K562 (cell line): Measurements from ENCODE around the gene DNAJC9. TPM values are rescaled to one million over a fixed set of nuclear protein-coding genes. Genes with fewer than 3 reads are reported as not detected.

ENCODE experiments used
- BCL6 ChIP-seq: fragments of 250-450 bp; sonication (Bioruptor Pico); IDR thresholded peaks from 2 replicates; pipeline ENCODE4 v1.4.0; 2020
- CHAMP1 ChIP-seq: fragments of 450-650 bp; IDR thresholded peaks from 2 replicates; pipeline ENCODE4 v1.6.1; 2016; ENCODE audit warnings: mild to moderate bottlenecking
- CTBP1 ChIP-seq: fragments of 450-650 bp; IDR thresholded peaks from 2 replicates; pipeline ENCODE4 v1.6.1; 2016; ENCODE audit warnings: borderline replicate concordance
- ELK3 ChIP-seq: fragments of 450-650 bp; formaldehyde crosslinking; IDR thresholded peaks from 2 replicates; pipeline ENCODE4 v1.4.0; 2020; ENCODE audit warnings: mild to moderate bottlenecking
- FIP1L1 ChIP-seq: fragments of 200-400 bp; formaldehyde crosslinking; IDR thresholded peaks from 2 replicates; pipeline ENCODE4 v1.6.1; 2018; ENCODE audit warnings: mild to moderate bottlenecking, low read depth, low read length; ENCODE audit not compliant: poor library complexity, severe bottlenecking
- RBBP5 ChIP-seq: fragments of 200-600 bp; sonication (generic); IDR thresholded peaks from 2 replicates; pipeline ENCODE4 v1.6.1; 2012; ENCODE audit warnings: borderline replicate concordance, mild to moderate bottlenecking, low read length, control low read depth, inconsistent platforms; ENCODE audit not compliant: insufficient read depth, poor library complexity, severe bottlenecking
- SETDB1 ChIP-seq: IDR thresholded peaks from one replicate; pipeline ENCODE4 v1.6.1; 2012; ENCODE audit warnings: low read length, control low read depth, inconsistent platforms
- TCF3 ChIP-seq: sonication (generic); formaldehyde crosslinking; IDR thresholded peaks from 2 replicates; pipeline ENCODE4 v1.4.0; 2020; ENCODE audit warnings: mild to moderate bottlenecking, missing genetic modification reagents
- YBX1 ChIP-seq: fragments of 450-650 bp; IDR thresholded peaks from 2 replicates; pipeline ENCODE4 v1.7.1; 2016; ENCODE audit warnings: mild to moderate bottlenecking
- ZHX1 ChIP-seq: fragments of 150-350 bp; conservative IDR thresholded peaks from 2 replicates; pipeline ENCODE4 v1.6.1; 2014; ENCODE audit warnings: low read length
- ZKSCAN1 ChIP-seq: fragments of 150-350 bp; IDR thresholded peaks from 2 replicates; pipeline ENCODE4 v1.6.1; 2016; ENCODE audit warnings: low read depth, low read length
- ZNF780A ChIP-seq: fragments of 250-450 bp; sonication (Bioruptor Pico); IDR thresholded peaks from 2 replicates; pipeline ENCODE4 v1.5.0; 2021; ENCODE audit warnings: mild to moderate bottlenecking
- polyA plus RNA-seq, 8 experiments: library from polyadenylated mRNA; depleted of rRNA in 4 of 8; stranded (reverse) in 5 of 8; unstranded in 3 of 8; fragments of >200 nt; fragmentation: Nextera tagmentation in 2 of 8; fragmentation: Illumina TruSeq in 1 of 8; extraction: Ambion mirVana in 2 of 8; extraction: Trizol in 1 of 8; gene quantifications; 2 replicates each; pipeline versions ENCODE4 v1.2.1 to v1.2.3, GENCODE V29; 2011 to 2014; ENCODE audit warnings: inconsistent platforms in 1 of 8, missing spikeins in 1 of 8
- total RNA-seq, 7 experiments: library from RNA; depleted of rRNA in 6 of 7; stranded (reverse); fragments of >200 nt in 6 of 7; fragmentation: Illumina TruSeq in 2 of 7; extraction: Trizol in 2 of 7; gene quantifications; 2 replicates each; pipeline versions ENCODE4 v1.2.1 to v1.2.3, GENCODE V29; 2011 to 2021; ENCODE audit warnings: low replicate concordance in 1 of 7
- TF ChIP-seq, protein P1 (sequence below): fragments of 450-650 bp; conservative IDR thresholded peaks from 2 replicates; pipeline ENCODE4 v1.6.1; 2016; ENCODE audit warnings: missing genetic modification characterization, low read depth, mild to moderate bottlenecking, control low read depth, missing compliant biosample characterization
- TF ChIP-seq, protein P2 (sequence below), 3 experiments: fragments of 200-800 bp in 1 of 3; fragments of 250-450 bp in 1 of 3; fragments of 450-650 bp in 1 of 3; sonication (Bioruptor Pico) in 1 of 3; sonication (Bioruptor generic) in 1 of 3; formaldehyde crosslinking in 1 of 3; IDR thresholded peaks; 2 replicates each; pipeline versions ENCODE4 v1.6.1 to v1.8.0; 2016 to 2022; ENCODE audit warnings: mild to moderate bottlenecking in 2 of 3, missing genetic modification characterization in 2 of 3, missing compliant biosample characterization in 1 of 3, moderate library complexity in 1 of 3

The DNAJC9 gene
- total and polyA plus RNA-seq, 9 of the 15 experiments (the other 6 are each of a cell fraction or from before 2014, with no cell fraction given): 66.7 to 133 (median 102) TPM

GRCh38 chr10:73246646-73247508, at the start of gene DNAJC9 (continued):
- TF ChIP-seq, protein P1, sequence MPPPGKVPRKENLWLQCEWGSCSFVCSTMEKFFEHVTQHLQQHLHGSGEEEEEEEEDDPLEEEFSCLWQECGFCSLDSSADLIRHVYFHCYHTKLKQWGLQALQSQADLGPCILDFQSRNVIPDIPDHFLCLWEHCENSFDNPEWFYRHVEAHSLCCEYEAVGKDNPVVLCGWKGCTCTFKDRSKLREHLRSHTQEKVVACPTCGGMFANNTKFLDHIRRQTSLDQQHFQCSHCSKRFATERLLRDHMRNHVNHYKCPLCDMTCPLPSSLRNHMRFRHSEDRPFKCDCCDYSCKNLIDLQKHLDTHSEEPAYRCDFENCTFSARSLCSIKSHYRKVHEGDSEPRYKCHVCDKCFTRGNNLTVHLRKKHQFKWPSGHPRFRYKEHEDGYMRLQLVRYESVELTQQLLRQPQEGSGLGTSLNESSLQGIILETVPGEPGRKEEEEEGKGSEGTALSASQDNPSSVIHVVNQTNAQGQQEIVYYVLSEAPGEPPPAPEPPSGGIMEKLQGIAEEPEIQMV (tag): peak; percentile 70; the same call in 1 of the 2 replicates
- peak; percentile 62 for TF ChIP-seq TCF3
- TF ChIP-seq RBBP5: peak; percentile 96
- no peak for TF ChIP-seq SETDB1
- peak; percentile 99 for TF ChIP-seq FIP1L1
- TF ChIP-seq ZKSCAN1: no peak; the same call in 1 of the 2 replicates
- TF ChIP-seq ELK3 (CRISPR knock-in tag): no peak
- TF ChIP-seq ZHX1: no peak
- TF ChIP-seq ZNF780A: no peak
- TF ChIP-seq YBX1: no peak
- no peak for TF ChIP-seq BCL6
- peak; percentile 98 for TF ChIP-seq CTBP1
- TF ChIP-seq, protein P2, sequence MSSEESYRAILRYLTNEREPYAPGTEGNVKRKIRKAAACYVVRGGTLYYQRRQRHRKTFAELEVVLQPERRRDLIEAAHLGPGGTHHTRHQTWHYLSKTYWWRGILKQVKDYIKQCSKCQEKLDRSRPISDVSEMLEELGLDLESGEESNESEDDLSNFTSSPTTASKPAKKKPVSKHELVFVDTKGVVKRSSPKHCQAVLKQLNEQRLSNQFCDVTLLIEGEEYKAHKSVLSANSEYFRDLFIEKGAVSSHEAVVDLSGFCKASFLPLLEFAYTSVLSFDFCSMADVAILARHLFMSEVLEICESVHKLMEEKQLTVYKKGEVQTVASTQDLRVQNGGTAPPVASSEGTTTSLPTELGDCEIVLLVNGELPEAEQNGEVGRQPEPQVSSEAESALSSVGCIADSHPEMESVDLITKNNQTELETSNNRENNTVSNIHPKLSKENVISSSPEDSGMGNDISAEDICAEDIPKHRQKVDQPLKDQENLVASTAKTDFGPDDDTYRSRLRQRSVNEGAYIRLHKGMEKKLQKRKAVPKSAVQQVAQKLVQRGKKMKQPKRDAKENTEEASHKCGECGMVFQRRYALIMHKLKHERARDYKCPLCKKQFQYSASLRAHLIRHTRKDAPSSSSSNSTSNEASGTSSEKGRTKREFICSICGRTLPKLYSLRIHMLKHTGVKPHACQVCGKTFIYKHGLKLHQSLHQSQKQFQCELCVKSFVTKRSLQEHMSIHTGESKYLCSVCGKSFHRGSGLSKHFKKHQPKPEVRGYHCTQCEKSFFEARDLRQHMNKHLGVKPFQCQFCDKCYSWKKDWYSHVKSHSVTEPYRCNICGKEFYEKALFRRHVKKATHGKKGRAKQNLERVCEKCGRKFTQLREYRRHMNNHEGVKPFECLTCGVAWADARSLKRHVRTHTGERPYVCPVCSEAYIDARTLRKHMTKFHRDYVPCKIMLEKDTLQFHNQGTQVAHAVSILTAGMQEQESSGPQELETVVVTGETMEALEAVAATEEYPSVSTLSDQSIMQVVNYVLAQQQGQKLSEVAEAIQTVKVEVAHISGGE (CRISPR knock-in tag; IDR thresholded peaks at IDR 0.05): peak in 1 of 3 experiments; percentile 80; a peak in 2 of 6 replicates
- TF ChIP-seq CHAMP1: no peak
